CD4-positive, alpha-beta T cell treated with Interleukin-10 for 1 hour (primary cell): ENCODE measurements around the gene CCT4.
"Not testable (repeated sequence)": the region's sequence is repeated elsewhere in the genome, so short reads cannot be mapped to it uniquely, and the experiment has no call there.

Experiments used
- DNase-seq: peaks from one replicate; pipeline ENCODE4 v3.0.0-alpha.2; 2020

CCT4 gene

GRCh38 chr2:61878761-61879160 is 9.7 kb downstream of the CCT4 start:
- DNase-seq = no peak

GRCh38 chr2:61877571-61878245 is 10.7 kb downstream of the CCT4 start:
- no peak for DNase-seq

GRCh38 chr2:61876400-61876799 is 12.1 kb downstream of the CCT4 start:
- no peak for DNase-seq

- DNase-seq = not testable (repeated sequence)
Observed at GRCh38 chr2:61866482-61867089, 21.9 kb downstream of the CCT4 start.

- DNase-seq = no peak
Observed at GRCh38 chr2:61862085-61862484, 26.4 kb downstream of the CCT4 start.

GRCh38 chr2:61857224-61857623 is 31.2 kb downstream of the CCT4 start:
- no peak for DNase-seq

GRCh38 chr2:61855318-61855613 is 33.2 kb downstream of the CCT4 start:
- no peak for DNase-seq

GRCh38 chr2:61854564-61855317 is 33.7 kb downstream of the CCT4 start:
- peak; percentile 96 for DNase-seq

GRCh38 chr2:61853847-61854563 is 34.5 kb downstream of the CCT4 start, which contains the start of gene FAM161A:
Gene FAM161A (minus strand): TSS chr2:61854060. CDS start chr2:61854041, 19 bp downstream.
- peak; percentile 82 for DNase-seq

GRCh38 chr2:61853086-61853846 is 35.2 kb downstream of the CCT4 start:
- DNase-seq = no peak

GRCh38 chr2:61851270-61851669 is 37.2 kb downstream of the CCT4 start:
- not testable (repeated sequence) for DNase-seq

- no peak for DNase-seq
Observed at GRCh38 chr2:61845320-61845719, 43.1 kb downstream of the CCT4 start.

- no peak for DNase-seq
Observed at GRCh38 chr2:61841286-61841685, 47.2 kb downstream of the CCT4 start.

GRCh38 chr2:61834893-61835292 is 53.6 kb downstream of the CCT4 start:
- no peak for DNase-seq

- DNase-seq = no peak
Observed at GRCh38 chr2:61833971-61834370, 54.5 kb downstream of the CCT4 start.

- DNase-seq = no peak
Observed at GRCh38 chr2:61832183-61832841, 56.1 kb downstream of the CCT4 start.

GRCh38 chr2:61822255-61822654 is 66.2 kb downstream of the CCT4 start:
- no peak for DNase-seq
